GM12874 (cell line): ENCODE measurements around the gene C11orf91.

Experiments used
- CTCF ChIP-seq: IDR thresholded peaks from 2 replicates; pipeline ENCODE4 v1.5.1; 2011; ENCODE audit warnings: low read depth, mild to moderate bottlenecking, control low read depth, low read length, moderate library complexity; ENCODE audit not compliant: insufficient read depth

Gene C11orf91

DNA sequence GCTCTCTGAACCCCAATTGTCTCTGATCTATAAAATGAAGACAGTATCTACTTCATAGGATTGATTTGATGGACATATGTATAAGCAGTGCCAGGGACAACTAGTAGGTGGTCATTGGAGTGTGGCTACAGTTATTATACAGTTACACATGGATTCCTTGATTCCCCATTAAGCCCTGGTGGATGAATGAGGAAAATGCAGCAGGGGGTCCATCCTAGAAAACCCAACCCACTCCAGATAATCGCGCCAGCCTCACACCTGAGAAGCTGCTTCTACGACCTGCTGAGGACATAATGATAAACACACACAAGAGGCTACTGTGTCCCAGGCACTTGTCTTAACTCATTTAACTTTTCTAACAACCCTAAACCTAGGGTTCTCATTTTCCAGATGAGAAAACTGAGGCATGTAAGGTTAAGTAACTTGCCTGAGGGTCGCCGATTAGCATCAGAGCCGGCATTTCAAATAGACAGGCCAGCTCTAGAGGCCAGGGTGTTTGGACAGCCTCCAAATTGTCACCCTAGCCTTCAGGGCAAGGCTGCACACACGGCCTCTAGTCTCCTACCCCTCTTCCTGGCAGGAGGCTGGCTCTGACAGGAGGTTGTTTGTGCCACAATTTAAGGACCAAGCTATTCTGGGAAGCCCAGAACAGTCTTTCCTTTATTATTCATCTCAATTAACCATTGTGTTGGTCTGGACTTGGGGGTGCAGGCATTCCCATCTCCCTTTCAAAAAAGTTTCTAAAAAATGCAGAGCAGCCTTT is 3.8 kb upstream of the C11orf91 start:
- no peak for TF ChIP-seq CTCF

DNA sequence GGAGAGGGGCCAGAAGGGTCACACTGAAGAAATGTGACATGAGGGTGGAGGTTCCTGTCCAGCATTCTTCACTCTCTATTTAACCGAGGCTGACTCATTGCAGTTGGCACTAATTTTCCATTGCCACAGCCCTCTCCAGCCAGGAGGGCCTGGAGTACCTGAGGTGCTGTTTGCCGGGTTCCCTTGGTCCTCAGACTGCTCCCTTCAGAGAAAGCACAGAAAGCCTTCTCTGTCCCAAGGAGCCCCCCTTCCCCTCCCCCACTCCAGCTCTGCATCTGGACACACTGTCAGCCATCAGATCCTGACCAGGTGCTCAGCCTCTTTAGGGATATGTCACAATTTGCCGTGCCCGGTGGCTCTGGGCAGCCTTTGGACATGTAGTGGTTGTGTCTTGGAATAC is 3.2 kb upstream of the C11orf91 start:
- no peak for TF ChIP-seq CTCF

DNA sequence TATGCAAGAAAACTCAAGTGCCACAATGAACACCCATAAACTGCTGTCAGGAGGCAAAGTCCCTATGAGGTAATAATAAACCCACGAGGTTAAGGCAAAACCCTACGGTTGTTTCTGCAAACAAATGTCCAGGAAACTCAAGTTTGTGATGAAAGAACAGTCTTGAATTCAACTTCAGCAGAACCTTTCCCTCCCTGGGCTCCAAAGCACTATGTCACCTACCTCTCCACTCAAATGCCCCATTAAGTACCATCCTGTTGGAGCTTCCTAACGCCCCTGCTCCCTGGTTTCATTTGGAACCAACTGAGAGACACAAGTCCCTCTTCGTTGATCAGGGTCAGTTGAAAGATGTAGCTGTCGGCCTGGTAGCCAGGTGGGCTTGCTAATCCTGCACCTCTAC is 2.6 kb upstream of the C11orf91 start:
- TF ChIP-seq CTCF, result no peak

DNA sequence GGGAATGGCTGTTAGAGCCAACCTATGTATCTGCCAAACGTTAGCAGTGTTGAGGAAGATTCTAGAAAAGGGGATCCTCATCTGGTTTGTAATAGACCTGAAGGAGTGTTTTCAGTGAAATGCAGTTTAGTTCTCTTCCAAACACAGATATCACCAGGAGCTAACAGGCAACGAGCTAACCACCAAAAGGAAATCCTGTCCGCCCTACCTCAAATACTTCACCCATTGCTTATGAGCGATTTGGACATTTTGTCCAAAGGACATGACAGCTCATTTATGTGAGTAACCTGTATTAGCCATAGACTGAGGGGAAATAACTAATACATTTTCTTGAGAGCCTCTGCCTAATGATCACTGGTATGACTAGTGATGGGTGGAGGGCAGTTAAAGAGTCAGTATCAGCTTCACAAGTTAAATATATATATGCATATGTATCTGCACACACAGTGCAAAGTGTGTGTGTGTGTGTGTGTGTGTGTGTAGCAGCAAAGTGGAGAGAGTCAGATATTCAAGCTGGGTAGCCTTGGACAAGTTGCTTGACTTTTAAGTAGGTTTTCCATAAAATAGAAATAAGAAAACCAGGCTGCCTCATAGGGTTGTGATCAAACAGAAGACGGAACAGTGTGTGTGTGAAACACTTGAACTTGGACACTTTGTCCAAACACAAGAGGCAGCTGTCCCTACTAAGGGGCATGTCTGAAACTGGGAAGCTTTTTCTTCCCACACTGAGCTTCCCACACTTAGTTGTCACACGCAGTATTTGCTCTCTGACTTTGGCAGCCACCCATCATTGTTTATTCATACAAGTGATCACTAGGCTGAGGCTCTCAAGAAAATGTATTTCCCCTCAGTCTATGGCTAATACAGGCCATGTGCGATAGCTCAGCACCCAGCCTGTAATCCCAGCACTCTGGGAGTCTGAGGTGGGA is 940 bp upstream of the C11orf91 start:
- TF ChIP-seq CTCF, result no peak

- no peak for TF ChIP-seq CTCF
Measured at GRCh38 chr11:33700063-33700501, 544 bp downstream of the C11orf91 start.

DNA sequence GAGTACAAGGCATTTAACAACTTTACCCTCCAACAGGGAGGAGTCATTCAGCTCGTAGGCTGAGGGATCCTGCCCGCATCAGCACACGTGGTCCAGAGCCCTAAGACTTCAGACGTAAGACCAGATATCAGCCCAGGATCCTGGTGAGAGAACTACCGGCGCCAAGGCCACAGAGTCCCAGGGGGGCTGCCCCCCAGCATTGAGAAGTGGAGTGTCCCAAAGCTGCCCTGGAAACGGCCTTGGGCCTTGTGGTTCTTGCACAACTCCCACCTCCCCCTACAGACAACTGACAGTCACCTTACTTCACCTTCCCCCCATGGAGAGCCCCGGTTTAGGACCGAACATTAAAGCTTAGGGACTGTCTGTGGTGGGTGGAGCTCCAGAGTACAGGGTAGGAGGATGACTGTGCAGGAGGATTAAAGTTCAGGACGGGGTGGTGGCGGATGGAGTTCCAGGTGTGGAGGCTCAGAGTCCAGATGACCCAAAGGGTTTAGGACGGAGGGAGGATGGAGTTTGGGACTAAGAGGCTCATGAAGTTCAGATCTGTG is 1.0 kb downstream of the C11orf91 start:
- TF ChIP-seq CTCF, result no peak

GRCh38 chr11:33698921-33699320 is 1.7 kb downstream of the C11orf91 start:
- TF ChIP-seq CTCF, result no peak
